ENCODE measurements around the gene EPHA8.

Gene EPHA8

DNA sequence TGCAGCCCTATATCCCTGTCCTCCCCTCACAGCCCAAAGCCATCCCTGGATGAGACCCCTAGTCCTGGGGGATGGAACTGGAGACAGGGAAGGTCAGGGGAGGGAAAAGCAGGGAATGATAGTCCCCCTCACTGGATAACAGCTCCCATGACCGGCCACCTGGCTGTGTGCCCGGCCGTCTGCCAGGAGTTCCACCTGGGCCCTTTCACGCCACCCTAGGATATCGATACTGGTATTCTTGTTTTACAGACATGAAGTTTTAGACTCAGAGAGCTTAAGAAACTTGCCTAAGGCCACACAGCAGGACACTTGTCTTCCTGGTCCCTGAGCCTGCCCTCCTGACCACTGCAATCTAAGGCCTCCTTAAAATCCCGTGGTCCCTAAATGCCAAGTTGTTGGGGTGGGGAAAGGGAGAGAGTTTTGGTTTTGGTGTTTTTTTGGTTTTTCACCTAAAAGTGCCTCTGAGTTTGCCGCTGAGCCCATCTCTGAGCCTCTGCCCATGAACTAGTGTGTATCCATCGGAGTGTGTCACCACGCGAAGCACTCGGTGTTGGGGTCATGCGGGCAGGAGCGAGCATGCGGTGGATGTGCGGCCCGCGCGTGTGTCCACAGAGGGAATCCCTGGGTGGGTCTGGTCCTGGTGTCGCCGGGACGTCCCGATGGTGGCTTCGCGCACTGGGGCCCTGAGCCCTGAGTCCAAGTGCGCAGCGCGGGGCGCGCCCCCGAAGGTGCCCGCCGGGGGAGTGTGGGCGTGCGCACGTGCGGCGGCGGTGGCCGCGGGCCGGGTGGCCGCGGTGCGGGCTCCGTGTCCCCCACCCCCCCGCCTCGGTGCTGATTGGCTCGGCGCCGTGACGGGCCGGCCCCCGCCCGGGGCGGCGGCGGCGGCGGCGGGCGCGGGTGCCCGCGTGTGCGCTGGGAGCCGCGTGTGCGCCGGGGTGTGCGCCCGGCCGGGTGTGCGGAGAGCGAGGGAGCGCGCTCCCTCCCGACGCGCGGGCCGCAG, at the start of gene EPHA8:
TSS of gene EPHA8 (plus strand) at position 906 of the 1,000 bp plus-strand sequence. CDS start 147 bp downstream, outside the sequence.
- DNase-seq: no peak

DNA sequence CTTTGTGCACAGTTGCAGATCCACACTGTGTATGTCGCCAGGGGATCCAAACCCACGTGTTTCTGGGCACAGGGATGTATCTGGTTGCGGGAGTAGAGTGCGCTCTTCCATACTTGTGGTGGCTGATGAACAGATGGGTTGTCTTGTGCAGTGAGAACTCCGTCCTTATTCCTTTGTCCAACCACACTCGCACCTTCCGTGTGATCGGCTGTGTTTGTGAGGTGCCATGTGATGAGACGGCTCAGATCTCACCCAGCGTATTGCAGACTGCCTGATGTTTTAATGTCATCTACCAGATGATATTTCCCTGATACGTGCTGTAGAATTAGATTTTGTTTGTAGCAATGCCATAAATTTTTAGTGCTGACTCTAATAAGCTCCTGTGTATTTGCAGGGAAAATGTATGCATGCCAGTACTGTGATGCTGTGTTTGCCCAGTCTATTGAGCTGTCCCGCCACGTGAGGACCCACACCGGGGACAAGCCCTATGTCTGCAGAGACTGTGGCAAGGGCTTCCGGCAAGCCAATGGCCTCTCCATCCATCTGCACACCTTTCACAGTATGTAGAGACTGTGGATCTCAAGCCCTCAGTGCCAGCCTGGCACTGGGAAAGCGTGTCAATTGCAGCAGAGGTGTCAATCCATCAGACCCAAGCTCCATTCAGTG, 46.2 kb upstream of the EPHA8 start:
- no peak for DNase-seq

DNA sequence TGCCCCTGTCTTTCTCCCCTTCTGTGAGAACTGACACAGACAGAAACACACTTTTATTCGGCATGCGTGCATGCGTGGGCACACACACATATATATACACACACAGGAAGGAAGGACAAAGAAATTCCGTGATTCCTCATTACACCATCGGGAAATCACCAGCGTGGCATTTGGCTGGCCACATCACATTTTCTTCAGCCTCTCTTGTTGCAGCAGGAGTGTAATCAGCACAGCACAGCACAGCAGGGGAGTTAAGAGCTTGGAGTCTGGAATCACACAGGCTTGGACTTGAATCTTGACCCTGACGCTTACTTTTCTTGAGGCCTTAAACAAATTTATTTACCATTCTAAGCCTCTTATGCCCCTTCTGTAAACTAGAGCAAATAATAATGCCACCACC, 45.3 kb upstream of the EPHA8 start:
- no peak for DNase-seq

DNA sequence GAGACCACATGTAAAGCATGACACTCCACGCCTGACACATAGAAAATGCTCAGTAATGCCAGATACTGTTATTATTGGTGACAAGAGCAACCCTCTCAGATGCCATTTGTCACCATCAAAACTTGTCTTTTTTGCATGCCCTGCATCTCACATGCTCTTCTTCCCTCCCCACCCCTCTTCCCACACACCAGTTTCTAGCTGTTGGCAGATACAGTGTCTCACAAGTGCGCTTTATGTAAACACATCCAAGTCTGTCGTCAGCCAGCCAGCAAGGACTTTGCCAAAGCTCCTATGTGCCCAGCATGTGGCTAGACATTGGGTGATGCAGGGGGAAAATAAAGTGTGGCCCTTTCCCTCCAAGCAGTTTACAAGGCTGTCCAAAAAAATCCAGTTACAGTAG, 44.9 kb upstream of the EPHA8 start:
- no peak for DNase-seq

DNA sequence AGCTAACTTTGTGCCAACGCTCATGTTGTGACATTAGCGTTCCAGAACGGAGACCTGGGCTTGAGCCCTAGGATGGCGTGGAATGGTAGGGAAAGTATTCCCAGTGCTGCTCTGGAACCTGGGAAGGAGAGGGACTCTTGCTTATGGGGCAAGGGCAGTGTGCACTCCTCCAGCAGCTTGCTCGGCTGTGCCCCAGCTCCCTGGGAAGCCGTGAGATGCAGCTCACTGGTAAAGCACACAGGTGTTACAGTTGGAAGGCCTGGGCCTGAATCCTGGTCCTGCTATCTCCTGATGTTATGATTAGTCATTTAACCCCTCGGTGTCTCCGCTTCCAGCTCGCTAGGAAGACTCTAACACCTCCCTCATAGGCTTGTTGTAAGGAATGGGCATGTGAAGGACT, 42.4 kb upstream of the EPHA8 start:
- DNase-seq: no peak

DNA sequence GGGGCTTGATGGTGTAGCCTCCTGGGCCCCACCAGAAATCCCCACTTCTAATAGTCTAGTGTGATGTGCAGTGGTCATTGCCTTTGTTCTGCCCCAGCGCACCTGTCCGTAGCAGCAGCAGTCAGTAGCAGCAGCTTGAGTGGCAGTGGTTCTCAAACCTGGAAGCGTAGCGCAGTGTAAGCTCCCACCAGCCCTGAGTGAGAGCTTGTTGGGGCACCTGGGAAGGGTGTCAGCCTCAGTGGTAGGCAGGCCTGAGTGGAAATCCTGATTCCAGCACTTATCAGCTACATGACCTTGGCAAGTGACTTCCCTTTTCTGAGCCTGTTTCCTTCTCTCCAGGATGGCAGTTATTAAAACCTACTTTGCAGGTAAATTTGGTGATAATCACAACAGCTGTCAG, 41.6 kb upstream of the EPHA8 start:
- no peak for DNase-seq

DNA sequence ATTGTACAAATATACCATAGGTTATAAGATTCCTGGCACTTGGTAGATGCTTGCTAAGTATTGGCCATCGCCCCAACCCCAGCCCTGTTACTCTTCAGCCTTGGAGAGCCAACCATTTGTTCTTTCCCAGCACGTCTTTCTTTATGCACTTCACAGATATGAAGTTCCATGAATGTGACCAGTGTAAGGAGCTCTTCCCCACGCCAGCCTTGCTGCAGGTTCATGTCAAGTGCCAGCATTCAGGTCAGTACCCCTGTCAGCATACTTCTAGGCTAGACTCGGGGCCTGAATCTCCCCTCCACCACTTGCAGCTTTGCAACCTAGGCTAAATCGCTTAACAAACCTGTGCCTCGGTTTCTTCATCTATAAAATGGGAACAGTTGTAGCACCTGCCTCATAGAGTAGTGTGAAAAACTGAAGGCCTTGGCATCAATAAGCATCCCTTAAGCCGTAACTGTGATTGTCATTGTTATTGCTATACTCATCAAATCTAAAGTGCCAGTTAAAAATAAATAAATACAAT, 41.0 kb upstream of the EPHA8 start:
- DNase-seq: no peak

DNA sequence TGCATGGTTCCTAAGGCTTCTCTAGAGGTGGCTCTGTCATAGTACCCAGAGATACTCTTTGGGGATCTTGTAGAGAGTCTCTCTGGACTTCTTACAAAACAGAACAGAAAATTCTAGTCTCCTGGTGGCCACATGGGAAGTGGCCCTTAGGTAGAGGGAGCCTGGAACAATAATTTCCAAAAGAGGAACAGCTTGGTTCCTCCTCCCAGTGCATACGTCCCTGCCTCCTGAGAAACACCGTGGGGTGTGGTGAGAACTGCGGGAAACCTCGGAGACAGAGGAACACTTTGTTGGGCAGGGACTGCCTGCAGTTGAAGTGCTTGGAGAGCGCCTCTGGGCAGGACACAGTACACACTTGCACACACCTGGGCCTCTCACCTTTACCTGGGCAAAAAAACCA, 38.8 kb upstream of the EPHA8 start:
- DNase-seq: no peak

DNA sequence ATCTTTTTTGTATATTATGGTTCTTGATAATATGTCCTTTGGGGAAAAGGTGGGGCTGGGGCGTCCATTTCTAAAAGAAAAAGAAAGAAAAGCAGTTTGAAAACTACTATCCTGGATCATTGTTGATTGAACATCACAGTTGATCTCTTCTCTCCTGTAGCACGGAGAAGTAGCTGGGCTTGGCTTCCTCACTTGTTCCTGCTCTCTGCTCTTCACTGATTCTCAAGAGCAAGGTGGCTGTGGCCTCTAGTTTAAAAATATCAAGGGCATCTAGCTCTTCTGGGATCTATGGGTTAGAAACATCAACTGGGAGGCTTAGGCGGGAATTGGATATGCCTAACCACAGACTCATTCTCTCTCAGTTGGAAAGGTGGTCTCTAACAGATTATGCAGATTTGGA, 38.1 kb upstream of the EPHA8 start:
- no peak for DNase-seq

DNA sequence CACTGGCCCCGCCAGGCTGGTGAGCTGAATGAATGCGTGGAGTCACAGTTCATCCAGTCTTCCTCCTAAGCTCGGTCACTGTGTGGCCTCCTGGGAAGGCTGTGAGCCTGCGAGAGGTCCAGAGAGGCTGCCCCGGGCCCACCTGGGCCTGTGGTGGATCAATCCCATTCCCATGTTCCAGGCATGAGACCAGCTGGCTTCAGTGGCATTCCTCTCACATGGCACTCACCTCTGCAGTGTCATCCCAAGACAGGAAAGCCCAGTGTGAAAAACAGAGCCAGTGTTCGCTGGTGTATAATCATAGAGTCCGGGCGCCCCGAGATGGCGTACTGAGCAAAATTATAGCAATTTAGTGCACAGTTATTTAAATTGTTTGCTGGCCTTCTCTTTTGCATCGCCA, 37.6 kb upstream of the EPHA8 start:
- DNase-seq: no peak

DNA sequence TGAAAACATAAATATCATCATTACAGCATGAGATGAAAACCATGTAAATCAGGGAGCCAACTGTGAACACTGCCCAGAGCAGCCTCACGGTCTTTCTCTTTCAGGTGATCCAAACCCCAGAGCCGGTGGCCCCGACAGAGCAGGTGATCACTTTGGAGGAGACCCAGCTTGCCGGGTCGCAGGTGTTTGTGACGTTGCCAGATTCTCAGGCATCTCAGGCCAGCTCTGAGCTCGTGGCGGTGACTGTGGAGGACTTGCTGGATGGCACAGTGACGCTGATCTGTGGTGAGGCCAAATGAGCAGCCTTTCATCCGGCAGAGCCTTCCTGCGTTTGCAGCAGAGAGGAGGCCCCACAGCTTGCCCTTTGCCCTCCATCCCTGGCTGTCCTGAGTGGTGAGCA, 37.2 kb upstream of the EPHA8 start:
- no peak for DNase-seq

DNA sequence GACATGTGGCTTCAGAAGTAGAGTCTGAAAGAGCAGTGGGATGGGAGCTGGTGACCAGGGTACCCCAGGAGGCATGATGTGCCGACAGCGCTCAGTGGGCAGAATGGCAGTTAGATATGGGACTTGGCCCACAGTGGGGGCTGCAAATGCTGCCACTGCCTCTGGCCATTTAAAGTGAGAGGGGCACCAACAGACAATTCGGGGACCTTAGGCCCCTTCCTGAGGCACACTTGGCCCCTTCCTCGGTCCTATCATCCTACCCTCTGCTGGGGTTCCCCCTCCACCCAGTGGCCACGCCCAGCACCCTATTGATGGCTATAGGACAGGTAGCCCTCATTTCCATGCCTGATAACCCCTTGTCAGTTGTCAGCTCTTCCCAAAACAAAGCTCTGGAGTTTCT, 36.6 kb upstream of the EPHA8 start:
- no peak for DNase-seq

DNA sequence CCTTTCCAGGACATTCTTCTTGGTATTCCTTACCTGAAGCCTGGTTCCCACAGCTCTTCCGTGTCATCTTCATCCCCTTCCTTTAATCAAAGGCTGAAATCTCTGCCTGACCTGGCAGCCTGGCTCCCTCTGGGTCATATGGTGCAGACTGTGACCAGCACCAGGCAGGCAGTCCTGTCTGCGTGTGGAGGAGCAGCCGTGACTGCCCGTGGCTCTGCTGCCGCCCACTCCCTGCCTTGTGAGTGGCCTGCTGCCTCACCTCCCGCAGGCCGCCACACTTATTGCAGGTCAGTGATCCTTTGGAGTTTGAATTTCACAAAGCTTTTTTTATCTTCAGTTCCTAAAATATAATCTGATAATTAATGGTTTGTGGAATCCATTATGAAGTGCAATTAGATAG, 36.2 kb upstream of the EPHA8 start:
- DNase-seq: no peak

DNA sequence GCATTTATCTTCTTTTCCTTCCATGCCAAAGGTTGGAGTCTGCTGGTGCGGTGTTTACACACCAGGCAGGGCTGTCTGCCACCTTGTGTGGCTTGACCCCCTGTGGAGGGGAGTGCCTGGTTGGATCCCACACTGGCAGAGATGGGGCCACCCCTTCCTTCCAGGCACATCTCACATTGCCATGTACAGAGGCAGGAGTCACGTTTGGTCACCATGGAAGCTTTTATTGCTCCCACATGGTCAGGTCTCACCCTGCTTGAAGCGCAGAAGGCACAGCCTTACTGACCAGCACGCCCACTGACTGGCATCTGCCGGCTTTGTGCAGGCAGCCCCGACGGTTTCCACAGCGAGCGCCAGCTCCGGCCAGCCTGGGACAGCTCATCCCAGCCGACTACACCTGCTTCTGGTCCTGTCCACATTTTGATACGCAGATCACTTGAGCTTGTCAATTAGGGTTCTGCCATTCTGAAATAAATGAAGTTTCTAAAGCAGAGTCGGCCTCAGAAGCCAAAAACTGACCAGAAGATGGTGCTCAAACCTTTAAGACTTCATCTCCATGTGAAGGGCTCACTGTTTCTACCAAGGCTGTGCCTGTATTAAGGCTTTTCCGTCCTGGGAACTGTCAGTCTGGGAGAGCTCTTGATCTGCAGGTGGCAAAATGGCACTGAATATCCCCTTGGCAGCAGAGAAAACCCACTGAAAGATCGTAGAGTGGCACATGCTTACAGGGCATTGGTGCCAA, 35.6 kb upstream of the EPHA8 start:
- no peak for DNase-seq

DNA sequence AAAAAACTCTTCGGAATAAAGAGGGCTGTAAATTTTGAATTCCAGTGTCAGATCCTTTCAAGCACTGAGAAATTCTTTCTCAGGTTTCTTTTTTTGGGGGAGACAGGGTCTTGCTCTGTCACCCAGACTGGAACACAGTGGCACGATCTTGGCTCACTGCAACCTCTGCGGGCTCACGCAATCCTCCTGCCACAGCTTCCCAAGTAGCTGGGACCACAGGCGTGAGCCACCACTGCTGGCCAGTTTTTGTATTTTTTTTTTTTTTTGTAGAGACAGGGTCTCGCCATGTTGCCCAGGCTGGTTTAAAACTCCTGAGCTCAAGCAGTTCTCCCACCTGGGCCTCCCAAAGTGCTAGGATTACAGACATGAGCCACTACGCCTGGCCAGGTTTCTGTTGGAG, 34.8 kb upstream of the EPHA8 start:
- no peak for DNase-seq

DNA sequence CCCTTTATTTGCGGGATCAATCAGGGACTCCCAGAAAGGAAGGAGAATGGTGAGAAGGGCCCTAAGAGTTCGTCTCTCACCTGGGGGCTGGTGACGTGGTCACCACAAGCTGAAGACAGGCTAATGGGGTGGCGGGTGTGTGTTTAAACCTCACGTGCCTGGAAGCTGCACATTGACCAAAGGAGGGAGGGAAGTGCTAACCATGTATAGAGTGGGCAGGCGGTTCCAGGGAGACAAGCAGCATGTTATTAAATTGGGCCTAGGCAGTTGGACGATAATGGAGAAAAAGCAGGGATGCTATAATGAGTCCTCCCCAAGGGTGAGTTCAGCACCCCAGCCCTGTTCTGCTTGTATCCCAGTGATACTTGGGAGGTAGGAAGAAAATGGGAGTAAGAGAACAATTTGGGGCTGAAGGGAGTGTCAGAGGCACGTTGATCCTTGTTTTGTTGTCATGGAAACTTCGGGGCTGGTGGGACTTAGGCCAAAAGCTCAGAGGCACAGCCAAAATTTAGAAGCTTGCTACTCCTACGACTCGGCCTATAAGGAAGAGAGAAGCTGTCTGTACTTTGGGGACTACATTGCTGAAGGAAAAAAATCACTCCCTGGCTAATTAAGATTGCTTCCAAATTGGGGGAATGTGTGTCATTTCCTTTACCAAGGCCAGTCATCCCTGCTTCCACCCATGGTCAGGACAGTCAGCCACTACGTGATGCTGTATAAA, 33.2 kb upstream of the EPHA8 start:
- no peak for DNase-seq

DNA sequence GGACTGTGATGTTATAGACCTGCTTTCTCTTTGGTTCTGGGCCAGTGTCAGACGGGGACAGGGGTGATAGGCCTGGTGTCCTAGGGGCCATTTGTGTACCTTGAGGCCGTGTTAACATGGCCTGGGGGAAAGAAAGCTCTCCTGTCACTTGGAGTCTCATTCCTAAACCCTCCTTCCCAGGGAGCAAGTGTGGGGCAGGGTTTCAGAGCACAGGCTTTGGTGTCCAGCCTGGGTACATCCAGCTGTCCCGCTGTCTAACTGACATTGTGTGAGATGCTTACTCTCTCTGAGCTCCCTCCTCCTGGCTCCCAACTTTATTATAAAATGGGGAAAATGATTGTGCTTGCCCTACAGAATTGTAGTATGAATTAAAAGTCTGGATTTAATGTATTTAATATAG, 32.6 kb upstream of the EPHA8 start:
- DNase-seq: no peak

DNA sequence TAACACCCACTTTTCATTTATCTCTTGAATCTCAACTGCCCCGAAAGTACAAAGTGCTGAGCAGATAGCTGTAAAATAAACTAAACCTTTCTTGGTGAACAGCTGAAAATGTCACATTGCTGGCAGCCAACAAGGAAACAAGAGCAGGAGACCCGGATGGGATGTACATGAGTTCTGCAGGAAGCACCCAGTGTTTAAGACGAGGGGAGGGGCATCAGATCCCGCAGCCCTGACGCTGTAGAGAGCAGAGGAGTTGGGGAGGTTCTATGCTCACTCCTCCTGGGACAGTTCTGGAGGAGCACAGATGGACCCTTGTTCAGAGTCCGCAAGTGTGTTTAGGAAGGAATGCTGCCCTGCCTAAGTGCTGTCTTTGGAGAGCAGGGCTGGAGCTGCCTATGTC, 32.0 kb upstream of the EPHA8 start:
- no peak for DNase-seq

DNA sequence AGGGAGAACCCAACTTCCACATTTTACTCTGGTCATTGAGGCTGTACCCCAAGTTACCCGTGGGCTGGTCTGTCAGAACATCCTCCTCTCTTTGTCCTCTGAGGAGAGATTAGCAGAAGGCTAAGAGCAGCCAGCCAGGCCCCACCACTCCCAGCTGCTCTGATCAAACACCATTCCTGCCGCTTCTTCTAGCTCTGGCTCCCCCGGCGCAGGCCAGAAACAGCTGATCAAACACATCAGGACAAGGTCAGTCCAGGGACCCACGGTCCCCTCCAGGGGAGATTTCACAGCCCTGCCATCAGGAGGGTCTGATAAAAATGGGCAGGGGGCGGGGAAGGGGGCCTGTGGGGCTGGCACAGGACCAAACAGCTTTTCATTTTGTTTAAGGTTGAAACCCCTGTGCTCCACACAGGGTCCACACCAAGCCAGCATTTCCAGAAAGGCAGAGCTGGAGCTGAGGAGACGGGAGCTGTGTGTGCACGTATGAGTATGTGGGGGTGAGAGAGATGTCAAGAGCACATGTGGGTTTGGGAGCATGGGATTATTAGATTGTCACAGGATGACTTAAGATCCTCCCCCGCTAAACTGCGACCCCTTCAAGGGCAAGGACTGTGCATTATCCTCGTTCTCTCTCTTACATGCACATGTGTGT, 29.9 kb upstream of the EPHA8 start:
- DNase-seq: no peak

DNA sequence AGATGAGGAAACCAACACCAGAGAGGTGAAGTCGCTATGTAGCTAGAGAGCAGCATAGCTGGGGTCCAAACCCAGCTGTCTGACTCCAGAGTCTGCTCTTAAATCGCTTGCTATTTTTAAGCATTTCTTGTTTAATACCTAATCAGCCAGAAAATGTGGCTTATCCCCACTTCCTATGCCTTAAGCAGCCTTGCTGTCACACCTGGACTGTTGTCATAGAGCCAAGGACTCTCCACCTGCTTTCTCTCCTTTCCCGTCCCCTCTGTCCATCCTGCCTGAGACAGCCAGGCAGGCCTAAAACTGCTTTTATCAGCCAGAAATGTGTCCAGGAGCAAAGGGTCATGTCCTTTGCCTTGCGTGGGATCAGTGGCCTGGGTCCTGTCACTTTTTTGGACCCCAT, 28.3 kb upstream of the EPHA8 start:
- DNase-seq: no peak

DNA sequence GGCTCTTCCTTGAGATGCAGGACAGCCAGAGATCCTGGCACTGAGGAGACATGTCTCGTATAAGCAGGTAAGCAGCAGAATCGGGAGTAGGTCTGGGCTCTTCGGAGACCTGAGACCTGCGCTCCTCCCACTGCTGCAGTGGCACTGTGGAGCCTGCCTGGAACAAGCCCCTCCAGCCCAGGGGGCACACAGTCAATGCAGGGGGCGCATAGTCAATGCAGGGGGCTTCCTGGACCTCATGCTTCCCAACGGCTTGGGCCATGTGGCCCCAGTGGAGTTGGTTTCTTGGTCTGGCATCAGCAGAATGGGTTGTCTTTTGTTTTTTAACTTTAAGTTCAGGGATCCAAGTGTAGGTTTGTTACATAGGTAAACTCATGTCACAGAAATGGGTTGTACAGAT, 27.9 kb upstream of the EPHA8 start:
- no peak for DNase-seq

DNA sequence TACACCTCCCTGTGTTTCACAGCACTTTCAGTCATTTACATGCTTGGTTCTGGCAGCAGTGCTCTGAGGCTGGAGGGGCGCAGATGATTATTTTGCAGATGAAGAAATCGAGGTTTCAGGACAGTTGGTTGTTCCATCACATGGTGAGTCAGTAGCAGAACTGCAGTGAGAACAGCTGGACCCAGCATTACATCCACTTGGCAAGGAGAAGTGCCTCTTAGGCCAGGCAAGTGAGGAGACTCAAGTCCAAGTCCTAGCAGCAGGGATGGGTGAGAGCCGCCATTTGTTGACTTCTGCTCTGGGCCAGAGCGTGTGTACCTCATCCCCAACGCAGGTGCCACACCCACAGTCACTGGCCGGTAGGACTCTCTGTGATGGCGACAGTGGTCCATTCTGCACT, 26.8 kb upstream of the EPHA8 start:
- no peak for DNase-seq

All from AML-193 (cell line).